HG02642 (cell line): ENCODE results near the gene GARIN5B.

Experiments
- ATAC-seq: cut with Tn5 transposase; IDR thresholded peaks from one replicate; pipeline ENCODE4 v1.9.1; 2021; ENCODE audit warnings: mild to moderate bottlenecking; ENCODE audit not compliant: unreplicated experiment, poor library complexity

Gene GARIN5B

GRCh38 chr19:55352549-55353145 lies 10.4 kb downstream of the GARIN5B start:
- ATAC-seq = no peak

DNA sequence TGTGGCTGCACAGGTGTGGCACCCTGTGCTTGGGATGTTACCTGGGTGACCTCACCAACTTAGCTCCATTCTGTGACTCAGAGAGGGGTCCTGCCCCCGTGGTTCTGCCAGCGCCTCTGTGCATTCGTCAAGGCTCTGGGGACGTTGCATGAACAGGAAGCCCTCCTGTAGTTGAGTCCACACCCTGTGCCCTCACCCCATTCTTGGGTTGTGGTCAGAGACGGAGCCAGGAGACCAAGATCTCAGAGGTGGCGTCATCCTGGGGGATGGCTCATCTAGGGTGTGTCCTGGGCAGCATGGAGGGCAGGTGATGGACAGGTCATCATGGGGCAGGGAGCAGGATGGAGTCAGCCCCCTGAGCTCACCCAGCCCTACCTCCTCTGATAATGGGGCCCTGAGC lies 11.0 kb downstream of the GARIN5B start:
- ATAC-seq = no peak

DNA sequence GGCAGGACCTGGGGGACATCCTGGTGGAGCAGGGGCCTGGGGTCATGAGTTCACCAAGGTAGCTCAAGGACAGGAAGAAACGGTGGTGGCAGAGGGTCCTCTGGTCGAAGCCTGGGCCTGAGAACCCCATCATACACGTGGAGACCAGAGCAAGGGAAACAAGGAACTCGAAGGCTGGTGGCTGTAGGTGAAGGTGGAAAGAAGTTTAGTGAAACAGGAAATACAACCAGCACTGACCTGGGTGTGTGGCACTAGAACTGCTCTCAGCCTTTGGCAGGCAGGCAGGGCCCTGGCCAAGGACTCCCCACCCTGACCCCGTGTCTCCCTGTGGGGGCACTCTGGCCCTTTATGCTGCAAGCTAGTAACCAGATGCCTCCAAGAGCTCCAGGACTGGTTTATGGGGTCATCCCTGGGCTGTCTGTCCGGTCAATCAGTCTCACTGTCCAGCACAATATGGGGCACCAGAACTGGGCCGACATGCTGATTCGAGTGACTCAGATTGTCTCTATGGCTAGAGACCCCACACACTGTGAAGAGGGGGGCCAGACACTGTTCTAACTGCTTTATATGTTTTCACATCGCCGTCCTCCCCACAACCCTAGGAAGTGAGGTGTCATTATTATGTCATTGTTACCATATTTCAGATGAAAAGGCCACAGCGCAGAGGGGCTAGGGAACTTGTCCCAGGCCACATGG lies 12.3 kb downstream of the GARIN5B start:
- ATAC-seq = no peak

- no peak for ATAC-seq
These were observed 14.6 kb downstream of the GARIN5B start for GRCh38 chr19:55348317-55349034.

- ATAC-seq = no peak
These were observed 15.5 kb downstream of the GARIN5B start for GRCh38 chr19:55347442-55348009.

GRCh38 chr19:55346725-55347441 lies 16.2 kb downstream of the GARIN5B start:
- no peak for ATAC-seq

- ATAC-seq = no peak
These were observed 17.0 kb downstream of the GARIN5B start for GRCh38 chr19:55345818-55346724.

GRCh38 chr19:55345101-55345817 lies 17.8 kb downstream of the GARIN5B start:
- no peak for ATAC-seq

GRCh38 chr19:55344444-55344843 lies 18.6 kb downstream of the GARIN5B start:
- no peak for ATAC-seq

DNA sequence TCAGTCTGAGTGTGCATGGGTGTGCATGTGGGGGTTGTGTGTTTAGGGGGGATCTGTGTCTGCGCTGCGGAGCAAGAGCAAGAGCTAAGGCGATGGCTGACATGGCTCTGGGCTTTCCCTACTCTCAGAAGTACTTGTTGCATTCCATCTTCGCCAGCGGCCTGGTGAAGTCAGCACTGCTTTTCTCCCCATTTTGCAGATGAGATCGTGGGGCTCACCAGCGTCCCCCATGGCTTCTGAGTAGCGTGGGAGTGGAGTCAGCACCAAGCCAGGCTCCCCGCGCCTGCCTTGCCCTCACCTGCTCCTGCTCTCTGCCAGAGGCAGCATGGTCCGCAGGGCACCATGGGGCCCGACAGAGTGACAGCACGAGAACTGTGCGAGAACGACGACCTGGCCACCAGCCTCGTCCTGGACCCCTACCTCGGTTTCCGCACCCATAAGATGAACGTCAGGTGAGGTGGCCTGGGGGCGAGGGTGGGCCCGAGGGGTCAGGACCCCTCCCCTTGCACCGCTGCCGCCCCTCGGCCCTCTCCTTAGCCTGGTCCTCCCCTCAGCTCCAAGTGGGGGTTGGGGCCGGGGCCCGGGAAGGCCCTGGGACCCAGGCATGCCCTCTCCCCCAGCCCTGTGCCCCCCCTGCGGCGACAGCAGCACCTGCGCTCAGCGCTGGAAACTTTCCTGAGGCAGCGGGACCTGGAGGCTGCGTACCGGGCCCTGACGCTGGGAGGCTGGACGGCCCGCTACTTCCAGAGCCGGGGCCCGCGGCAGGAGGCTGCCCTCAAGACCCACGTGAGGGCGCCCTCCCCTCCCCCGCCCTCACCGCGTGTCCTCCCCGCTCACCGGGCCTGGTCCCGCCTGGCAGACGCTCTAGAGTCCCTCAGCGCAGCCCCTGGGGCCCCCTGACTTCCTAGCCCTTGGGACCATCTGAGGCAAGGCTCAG lies 21.2 kb downstream of the GARIN5B start:
- no peak for ATAC-seq

DNA sequence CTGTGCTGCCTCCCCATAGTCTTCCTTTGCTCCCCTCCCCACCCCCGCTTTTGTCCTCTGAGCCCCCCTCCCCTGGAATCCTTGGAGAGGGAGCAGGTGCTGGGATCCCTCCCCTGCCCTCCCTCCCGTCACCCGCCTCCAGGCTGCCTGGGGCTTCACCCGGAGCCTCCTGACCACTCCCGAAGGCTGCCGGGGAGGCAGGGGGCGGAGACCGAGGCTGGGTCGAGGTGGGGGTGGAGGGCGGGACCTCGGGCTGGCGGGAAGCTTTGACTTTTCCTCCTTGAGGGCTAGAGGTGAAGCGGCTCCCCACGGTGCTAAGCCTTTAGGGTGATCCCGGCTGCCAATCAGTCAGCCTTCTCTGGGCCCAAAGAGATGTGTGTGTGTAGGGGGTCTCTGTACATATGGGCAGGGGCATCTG lies 21.9 kb downstream of the GARIN5B start:
- ATAC-seq = no peak

GRCh38 chr19:55340784-55341147 lies 22.3 kb downstream of the GARIN5B start:
- no peak for ATAC-seq

DNA sequence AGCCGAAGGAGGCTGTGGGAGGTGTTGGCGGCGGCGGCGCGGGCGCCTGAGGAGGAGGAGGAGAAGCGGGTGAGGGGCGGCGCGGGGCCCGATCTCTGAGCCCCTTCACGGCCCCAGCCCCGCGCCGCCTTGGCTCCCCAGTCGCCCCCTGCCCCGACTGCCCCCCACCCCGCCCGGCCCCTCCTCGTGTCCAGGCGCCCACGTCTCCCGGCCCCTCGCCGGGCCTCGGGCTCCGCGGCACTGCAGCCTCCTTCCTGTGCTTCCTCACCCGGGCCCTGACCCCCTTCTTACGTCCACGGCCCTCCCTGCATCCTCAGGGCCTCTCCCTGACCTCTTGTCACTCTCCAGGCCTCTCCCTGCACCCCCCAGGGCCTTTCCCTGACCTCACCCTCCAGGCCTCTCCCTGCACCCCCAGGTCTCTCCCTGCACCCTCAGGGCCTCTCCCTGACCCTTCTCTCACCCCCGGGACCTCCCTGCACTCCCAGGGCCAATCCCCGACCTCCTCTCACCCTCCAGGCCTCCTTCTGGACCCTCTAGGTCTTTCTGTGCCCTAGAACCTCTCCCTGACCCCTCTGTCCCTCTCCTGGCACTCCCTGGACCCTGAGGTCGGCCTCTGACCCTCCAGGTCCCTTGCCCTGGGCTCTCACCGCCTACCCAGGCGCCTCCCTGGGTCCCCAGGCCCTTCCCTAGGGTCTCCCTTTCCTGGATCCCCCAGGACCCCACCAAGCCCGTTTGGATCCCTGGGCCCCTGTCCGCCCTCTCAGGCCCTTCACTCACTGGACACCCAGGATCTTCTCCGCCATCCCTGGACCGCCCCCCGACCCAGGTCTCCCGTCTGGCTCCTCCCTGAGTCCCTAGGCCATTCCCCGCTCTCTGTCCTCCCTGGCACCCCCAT lies 22.9 kb downstream of the GARIN5B start:
- ATAC-seq = no peak

DNA sequence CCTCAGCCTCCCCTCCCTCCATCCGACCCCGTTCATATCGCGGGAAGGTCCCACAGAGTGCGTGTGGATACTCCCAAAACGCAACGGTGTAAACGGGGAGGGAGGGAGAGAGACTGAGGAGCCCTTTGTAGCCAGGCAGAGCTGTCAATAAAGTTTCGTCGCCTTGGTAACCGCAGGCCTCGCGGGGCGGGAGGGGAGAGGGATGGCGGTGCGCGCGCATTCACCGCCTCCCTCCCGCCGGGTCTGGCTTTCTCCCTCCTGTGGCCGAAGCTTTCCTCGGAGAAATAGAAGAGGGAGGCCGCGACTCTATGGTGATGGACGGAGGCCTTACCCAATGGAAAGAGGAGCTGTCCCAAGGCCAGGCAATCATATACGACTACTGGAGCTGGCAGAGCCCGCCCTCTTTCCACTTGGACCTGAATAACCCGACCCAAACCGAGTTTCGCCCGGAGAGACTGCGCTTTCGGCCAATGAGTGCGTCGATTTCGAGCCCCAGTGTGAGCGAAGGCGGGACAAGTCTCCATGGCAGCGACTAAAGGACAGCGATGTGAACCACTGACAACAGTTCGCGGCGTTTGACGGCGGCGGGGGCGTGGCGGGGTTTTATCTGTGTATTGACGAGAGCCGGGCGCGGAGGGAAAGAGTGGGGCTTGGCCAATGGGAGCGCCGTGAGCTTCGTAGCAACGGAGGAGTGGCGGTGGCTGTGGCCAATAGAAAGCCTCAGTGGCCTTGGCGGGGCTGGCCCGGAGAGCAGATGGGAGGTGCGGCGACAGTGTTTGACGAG lies 23.8 kb downstream of the GARIN5B start, which contains the start of gene KMT5C:
Gene KMT5C, plus strand, starts transcription at position 772 of the 784 bp plus-strand sequence. CDS start 2,061 bp downstream, outside the sequence.
- peak; percentile 87 for ATAC-seq

GRCh38 chr19:55336101-55336500 lies 27.0 kb downstream of the GARIN5B start:
- no peak for ATAC-seq

GRCh38 chr19:55333870-55334269 lies 29.2 kb downstream of the GARIN5B start:
- no peak for ATAC-seq
